ENCODE data around the gene TTC33.

DNA sequence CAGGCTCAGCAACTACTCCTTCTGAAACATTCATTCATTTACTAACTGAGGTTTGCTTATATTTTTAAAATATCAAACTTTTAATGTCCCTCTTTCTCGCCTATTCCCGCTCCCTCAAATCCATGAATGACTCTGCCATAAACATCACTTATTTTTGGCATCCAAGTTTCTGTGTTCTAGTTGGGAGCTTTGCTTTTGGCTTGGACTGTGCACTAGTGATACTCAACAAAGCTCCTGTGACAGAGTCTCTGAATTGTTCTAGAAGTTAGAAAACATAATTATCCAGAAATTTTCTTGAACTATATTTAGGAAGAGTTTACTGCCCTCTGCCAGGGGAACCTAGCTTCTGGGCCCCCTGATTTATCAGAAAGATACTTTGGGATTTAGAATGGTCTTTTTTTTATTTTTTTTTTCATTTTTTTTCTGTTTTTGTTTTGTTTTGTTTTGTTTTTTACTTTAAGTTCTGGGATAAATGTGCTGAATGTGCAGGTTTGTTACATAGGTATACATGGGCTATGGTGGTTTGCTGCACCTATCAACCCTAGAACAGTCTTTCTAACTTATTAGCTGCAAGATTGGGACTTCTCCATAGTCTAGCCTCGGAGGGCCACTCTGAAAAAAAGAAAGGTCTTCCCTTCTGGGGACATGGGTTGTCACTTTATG, 140.7 kb downstream of the TTC33 start:
- TF ChIP-seq EZH2phosphoT487 (IDR thresholded peaks at IDR 0.05; ENCODE audit: borderline replicate concordance) (no peak), CTCF (conservative IDR thresholded peaks at IDR 0.05; ENCODE audit: low read length) (no peak)
